Neural cell (in vitro differentiated cells): ENCODE data around the gene ZNF496. TPM values are rescaled to one million over a fixed set of nuclear protein-coding genes. Genes with fewer than 3 reads are reported as not detected.

ENCODE experiments used
- polyA plus RNA-seq: library from polyadenylated mRNA; depleted of rRNA; stranded (reverse); fragments of >200 nt; gene quantifications from 2 replicates; pipeline ENCODE4 v1.2.3, GENCODE V29; 2014
- small RNA-seq, 3 experiments: library from RNA; depleted of rRNA; stranded (forward); fragments of <200 nt; gene quantifications; one replicate each; pipeline ENCODE3, GENCODE V24; 2012

ZNF496 gene
- polyA plus RNA-seq, 1 donor from 2014 or later, result 25.2 TPM

Small RNA genes within 50 kb of the gene (small RNA-seq; reads per million reads assigned to genes)
- 0 to 1.2 (median 0) reads per million in 3 experiments for gene RF00019

Other genes starting within 250 kb of the ZNF496 start
- gene ZNF669, start 227.5 kb downstream of the ZNF496 start, polyA plus RNA-seq, result 22.7 and 29.9 TPM in 2 replicates
- 23.6 and 31.5 TPM in 2 replicates for gene ZNF124, start 159.8 kb downstream of the ZNF496 start, polyA plus RNA-seq
- not detected in 2 replicates for gene VN1R5, start 75.8 kb downstream of the ZNF496 start, polyA plus RNA-seq
- gene NLRP3, start 84.3 kb upstream of the ZNF496 start, polyA plus RNA-seq, result 0.36 and 0.82 TPM in 2 replicates
- gene OR2B11, start 126.2 kb upstream of the ZNF496 start, polyA plus RNA-seq, result not detected in 2 replicates
- gene OR2C3, start 204.6 kb upstream of the ZNF496 start, polyA plus RNA-seq, result not detected in 2 replicates
- gene GCSAML, start 217.3 kb upstream of the ZNF496 start, polyA plus RNA-seq, result not detected in 2 replicates